HPDE6-E6E7 (cell line): ENCODE data around the gene DYRK3.
"Not testable (repeated sequence)": the region's sequence is repeated elsewhere in the genome, so short reads cannot be mapped to it uniquely, and the experiment has no call there.

Experiments
- DNase-seq: peaks from one replicate; pipeline ENCODE4 v3.0.0; 2011; ENCODE audit warnings: missing footprints; ENCODE audit errors: extremely low spot score

DYRK3 gene

GRCh38 chr1:206635080-206635977, at the start of gene DYRK3:
Gene DYRK3 (plus strand): TSS chr1:206635536. CDS start chr1:206635704, 168 bp downstream.
- peak; percentile 93 for DNase-seq

DNA sequence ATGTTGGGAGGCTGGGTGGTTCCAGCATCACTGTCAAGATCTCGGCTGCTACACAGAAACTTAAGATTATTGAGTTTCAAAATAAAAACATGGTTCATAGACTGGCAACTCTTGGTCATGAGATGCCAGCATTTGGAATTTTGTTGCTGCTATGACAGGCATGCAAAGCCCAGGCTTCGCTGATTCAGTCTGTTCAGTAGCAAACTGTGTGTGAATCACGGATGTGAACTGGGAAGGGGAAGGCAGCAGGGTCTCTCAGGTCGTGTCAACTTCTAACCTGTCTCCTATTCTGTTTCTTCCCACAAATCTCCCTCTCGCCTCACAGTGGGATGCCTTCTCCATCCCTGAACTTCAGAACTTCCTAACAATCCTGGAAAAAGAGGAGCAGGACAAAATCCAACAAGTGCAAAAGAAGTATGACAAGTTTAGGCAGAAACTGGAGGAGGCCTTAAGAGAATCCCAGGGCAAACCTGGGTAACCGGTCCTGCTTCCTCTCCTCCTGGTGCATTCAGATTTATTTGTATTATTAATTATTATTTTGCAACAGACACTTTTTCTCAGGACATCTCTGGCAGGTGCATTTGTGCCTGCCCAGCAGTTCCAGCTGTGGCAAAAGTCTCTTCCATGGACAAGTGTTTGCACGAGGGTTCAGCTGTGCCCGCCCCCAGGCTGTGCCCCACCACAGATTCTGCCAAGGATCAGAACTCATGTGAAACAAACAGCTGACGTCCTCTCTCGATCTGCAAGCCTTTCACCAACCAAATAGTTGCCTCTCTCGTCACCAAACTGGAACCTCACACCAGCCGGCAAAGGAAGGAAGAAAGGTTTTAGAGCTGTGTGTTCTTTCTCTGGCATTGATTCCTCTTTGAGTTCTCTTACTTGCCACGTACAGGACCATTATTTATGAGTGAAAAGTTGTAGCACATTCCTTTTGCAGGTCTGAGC, 48.6 kb upstream of the DYRK3 start:
- DNase-seq: peak; percentile 77

DNA sequence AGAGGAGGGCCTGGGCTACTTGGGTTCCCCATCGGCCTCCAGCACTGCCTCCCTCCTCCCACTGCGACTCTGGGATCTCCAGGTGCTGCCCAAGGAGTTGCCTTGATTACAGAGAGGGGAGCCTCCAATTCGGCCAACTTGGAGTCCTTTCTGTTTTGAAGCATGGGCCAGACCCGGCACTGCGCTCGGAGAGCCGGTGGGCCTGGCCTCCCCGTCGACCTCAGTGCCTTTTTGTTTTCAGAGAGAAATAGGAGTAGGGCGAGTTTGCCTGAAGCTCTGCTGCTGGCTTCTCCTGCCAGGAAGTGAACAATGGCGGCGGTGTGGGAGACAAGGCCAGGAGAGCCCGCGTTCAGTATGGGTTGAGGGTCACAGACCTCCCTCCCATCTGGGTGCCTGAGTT, 47.4 kb upstream of the DYRK3 start:
- no peak for DNase-seq

DNA sequence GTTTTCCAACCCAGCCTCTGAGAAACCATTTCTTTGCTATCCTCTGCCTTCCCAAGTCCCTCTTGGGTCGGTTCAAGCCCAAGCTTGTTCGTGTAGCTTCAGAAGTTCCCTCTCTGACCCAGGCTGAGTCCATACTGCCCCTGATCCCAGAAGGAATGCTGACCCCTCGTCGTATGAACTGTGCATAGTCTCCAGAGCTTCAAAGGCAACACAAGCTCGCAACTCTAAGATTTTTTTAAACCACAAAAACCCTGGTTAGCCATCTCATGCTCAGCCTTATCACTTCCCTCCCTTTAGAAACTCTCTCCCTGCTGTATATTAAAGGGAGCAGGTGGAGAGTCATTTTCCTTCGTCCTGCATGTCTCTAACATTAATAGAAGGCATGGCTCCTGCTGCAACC, 46.8 kb upstream of the DYRK3 start:
- DNase-seq: no peak

GRCh38 chr1:206589206-206589605, 46.1 kb upstream of the DYRK3 start:
- peak; percentile 72 for DNase-seq

GRCh38 chr1:206590025-206590758, 45.1 kb upstream of the DYRK3 start:
- peak; percentile 94 for DNase-seq

DNA sequence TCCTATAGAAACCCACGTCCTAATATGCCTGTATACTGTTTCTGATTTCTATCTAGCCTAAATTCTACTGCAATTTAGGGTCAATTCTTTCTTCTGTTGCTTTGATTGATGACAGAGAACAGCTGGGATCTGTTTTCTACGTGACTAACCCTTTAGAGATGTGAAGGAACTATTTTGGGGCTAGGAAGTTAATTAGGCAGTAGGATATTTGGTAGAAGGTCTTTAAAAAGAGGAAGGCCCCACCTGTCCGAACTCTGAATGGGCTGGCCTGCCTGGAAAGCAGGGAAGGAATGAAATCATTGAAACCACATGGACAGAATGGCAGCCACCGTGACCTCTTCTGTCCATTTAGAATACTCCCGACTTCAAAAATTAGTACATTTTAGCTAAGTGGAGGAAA, 44.1 kb upstream of the DYRK3 start:
- DNase-seq: no peak

GRCh38 chr1:206591696-206592095, 43.6 kb upstream of the DYRK3 start:
- no peak for DNase-seq

DNA sequence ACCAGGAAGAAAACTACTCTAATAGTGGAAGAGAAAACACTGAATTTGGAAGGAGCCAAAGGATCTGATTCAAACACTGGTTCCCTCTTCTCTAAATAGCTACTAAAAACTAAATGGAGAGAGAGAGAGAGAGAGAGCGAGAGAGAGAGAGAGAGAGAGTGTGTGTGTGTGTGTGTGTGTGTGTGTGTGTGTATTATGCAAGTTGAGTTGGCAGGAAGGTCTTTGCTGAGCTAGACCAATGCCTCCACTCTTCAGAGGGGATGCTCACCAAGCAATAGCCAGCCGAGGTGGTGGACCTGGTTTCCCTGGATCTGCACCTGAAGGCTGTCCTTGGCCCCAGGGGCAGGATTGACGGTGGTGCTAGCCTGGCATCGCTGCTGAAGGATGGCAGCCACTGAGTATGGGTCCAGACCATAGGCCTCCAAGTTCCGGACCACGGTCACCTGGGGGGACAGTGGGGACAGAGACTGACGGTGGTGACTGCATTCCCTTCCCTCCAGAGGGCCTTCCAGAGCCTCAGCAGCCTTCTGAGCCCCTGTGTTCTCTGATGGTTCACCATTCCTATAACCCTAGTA, 41.9 kb upstream of the DYRK3 start:
- DNase-seq: no peak

DNA sequence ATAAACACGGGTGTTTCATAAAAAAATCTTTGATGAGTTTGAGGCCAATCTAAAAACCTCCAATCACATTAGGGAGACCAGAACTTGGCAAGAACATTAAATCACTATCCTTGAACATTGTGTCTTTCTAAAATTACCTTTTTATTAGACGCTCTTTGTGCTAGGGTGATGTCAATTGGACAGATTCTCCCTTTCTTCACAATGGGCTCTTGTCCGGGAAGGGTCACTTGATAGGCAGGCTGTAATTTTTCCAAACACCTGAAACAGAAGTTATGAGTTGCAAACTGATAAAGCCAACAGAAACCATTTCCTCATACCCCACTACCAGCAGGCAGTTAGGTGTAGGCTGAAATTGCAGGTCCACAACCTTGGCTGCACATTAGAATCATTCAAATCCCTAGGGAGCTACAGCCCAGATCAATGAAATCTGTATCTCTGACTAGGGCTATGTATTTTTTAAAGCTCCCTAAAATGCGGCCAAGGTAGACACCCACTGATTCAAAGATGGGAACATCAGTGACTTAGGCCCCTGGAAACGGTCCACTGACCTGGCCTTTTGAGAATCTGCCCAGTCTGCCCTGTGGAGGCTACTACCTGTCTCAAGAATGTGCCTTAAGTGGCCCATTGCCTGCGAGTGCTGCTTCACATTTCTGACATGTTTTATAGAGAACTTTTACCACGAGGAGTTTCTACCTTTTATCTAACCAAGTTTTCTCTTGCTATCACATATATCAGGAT, 39.6 kb upstream of the DYRK3 start:
- DNase-seq: no peak

- DNase-seq: no peak
These were observed 39.0 kb upstream of the DYRK3 start for GRCh38 chr1:206596319-206596666.

DNA sequence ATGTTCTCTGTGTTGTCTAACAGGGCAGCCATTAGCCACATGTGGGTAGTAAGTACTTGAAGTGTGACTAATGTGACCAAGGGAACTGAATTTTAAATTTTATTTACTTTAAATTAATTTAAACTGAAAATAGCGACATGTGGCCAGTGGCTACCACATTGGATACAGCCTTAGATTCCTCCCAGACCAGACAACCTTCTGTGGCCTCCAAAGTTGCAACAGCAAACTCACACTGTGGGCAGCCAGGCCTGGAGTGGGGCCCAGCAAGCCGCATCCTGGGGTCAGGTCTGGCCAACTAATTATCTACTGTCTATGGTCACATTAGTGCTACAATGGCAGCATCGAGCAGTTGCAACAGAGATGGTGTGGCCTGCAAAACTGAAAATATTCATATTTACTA, 34.8 kb upstream of the DYRK3 start:
- DNase-seq: no peak

GRCh38 chr1:206604861-206605260, 30.5 kb upstream of the DYRK3 start:
- DNase-seq: no peak

GRCh38 chr1:206606867-206607266, 28.5 kb upstream of the DYRK3 start:
- DNase-seq: peak; percentile 50

DNA sequence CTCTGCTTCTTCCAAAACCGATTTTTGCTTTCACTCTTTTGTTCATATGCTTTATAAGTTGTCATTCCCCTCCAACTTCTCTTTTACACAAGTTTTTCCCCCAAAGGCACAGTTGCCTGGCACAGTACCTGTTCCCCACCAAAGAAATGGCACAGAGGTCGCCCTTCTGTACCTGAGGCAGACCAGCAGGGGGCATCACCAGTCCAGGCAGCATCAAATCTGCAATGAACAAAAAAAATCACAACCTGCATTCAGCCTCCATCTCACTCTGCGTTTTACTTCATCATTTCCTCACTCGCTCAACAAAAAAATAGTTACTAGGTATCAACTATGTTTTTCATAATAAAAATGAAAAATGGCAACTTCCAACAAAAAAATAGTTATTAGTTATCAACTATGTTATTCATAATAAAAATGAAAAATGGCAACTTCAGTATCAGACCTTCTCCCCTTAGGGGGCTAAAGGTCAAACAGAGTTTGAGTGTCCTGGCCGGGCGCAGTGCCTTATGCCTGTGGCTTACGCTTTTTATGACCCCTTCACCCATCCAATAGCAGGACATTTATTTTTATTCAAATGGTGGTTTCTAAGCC, 27.1 kb upstream of the DYRK3 start:
- DNase-seq: no peak

GRCh38 chr1:206609229-206609991, 25.9 kb upstream of the DYRK3 start:
- no peak for DNase-seq

- DNase-seq: peak; percentile 99
These were observed 23.0 kb upstream of the DYRK3 start, which contains the start of gene EIF2D for GRCh38 chr1:206612129-206612876. Gene EIF2D (minus strand): TSS chr1:206612465. CDS start chr1:206612342, 123 bp downstream.

- not testable (repeated sequence) for DNase-seq
These were observed 8.9 kb upstream of the DYRK3 start for GRCh38 chr1:206626396-206626795.

DNA sequence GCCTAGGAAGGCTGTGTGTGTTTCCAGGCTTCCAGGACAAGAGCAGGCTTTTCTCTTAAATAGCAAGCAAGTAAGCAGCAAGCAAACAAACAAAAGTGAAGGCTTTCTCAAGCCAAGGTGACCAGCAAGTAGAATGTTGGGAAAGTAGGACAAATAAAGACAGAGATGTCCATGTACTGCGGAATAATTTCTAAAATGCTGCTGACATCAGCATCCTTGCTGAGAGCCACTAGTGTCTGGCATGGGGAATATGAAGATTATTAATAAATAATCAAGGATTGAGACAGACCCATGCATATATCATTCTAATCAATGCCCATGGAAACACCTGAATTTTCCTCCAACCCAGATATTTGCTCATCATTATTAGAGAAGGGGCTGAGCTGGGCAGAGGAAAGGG, 6.4 kb upstream of the DYRK3 start:
- DNase-seq: no peak
